Right ventricle myocardium superior (tissue), 1 donor: ENCODE measurements around the gene TMCO2. TPM values are rescaled to one million over a fixed set of nuclear protein-coding genes. Genes with fewer than 3 reads are reported as not detected.

Source experiments
- ATAC-seq: fragments of 200-7000 bp; cut with Tn5 transposase; one replicate; pipeline ENCODE4 v1.9.1; 2020; ENCODE audit warnings: mild to moderate bottlenecking; ENCODE audit not compliant: poor library complexity
- DNase-seq: peaks from one replicate; pipeline ENCODE4 v3.0.0-alpha.2; 2020
- intact Hi-C: fragments of 100-400 bp; cut with DNase I; formaldehyde crosslinking; loops from one replicate; pipeline ENCODE4 v1.11.2; 2022
- total RNA-seq: library from RNA; stranded (reverse); fragmentation: NEBNext Ultra II Directional; extraction: Animal tissue kit (Norgen Biotek cat#: 25700); gene quantifications from one replicate; pipeline ENCODE4 v1.2.1, GENCODE V29; 2021
- donor health status: DM: no; HTN: yes; CAD: no; lungs with severe emphysema.

Gene TMCO2
- total RNA-seq, 1 donor from 2014 or later = not detected

GRCh38 chr1:40256401-40257084, 8.8 kb downstream of the TMCO2 start:
- no peak for DNase-seq
- ATAC-seq = no peak
- intact Hi-C loops = no loop called here

- intact Hi-C loops = no loop called here
- DNase-seq (no peak), ATAC-seq (peak; percentile 27)
Observed at GRCh38 chr1:40257313-40257687, 9.6 kb downstream of the TMCO2 start.

- intact Hi-C loops = no loop called here
- ATAC-seq (peak; percentile 98), DNase-seq (peak; percentile 96)
Observed at GRCh38 chr1:40257688-40258444, 10.1 kb downstream of the TMCO2 start, which contains the start of gene ZMPSTE24. ZMPSTE24 (plus strand) TSS chr1:40258236; CDS start chr1:40258272, 36 bp downstream.

DNA sequence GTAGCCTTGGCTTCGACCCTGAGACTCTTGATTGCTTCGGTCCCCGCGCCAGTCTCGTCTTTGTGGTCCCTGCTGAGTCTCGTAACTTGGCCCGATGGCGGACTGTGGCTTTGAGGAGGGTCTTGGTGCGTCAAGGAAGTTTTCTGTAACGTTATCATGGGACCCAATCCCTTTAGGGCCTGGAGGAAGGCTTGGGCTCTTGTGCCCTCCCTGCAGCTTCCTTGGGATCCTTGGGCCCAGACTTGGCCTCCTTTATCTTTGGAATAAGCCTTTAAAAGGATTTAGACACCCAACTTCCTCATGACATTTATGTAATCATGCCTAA, 10.7 kb downstream of the TMCO2 start:
- ATAC-seq (no peak), DNase-seq (no peak)
- intact Hi-C loops = no loop called here

GRCh38 chr1:40264354-40264781, 16.6 kb downstream of the TMCO2 start:
- no peak for ATAC-seq
- no peak for DNase-seq
- intact Hi-C loops = no loop called here

- DNase-seq (no peak), ATAC-seq (no peak)
- intact Hi-C loops = no loop called here
Observed at GRCh38 chr1:40265298-40265697, 17.6 kb downstream of the TMCO2 start.

DNA sequence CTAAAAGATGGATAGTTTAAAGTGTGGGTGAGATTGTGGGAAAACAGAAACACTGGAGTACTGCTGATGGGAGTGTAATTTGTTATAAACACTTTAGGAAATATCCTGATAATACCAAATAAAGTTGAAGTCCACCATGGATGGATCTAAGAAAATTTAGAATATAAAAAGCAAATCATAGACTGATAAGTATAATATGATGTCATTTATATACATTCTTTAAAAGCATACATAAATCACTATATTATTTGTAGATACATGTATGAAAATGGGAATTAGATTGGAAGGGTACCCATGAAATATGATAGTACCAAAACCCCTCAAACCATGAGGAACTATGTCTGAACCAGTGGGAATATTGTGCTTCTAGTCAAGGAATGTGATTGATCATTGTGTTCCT, 18.2 kb downstream of the TMCO2 start:
- no peak for DNase-seq
- ATAC-seq = no peak
- intact Hi-C loops = no loop called here

DNA sequence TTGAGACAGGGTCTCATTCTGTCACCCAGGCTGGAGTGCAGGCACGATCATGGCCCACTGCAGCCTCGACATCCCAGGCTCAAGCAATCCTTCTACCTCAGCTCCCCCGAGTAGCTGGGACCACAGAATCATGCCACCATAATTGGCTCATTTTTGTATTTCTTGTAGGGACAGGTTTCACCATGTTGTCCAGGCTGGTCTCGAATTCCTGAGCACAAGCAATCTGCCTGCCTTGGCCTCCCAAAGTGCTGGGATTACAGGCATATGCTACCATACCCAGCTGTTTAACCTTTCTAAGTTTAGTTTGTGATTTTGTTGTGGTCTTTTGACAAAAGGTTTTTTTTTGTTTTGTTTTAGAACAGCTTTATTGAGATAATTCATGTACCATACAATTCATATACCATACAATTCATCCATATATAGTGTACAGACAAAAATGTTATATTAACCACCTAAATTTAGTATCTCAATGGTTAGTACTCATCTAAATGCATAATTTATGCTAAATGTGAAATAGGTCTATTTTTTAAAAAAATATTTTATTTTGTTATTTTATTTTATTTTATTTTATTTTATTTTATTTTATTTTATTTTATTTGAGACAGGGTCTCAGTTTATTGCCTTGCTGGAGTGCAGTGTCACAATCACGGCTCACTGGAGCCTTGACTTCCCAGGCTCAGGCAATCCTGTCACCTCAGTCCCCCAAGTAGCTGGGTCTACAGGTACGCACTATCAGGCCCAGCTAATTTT, 19.2 kb downstream of the TMCO2 start:
- intact Hi-C loops = no loop called here
- no peak for ATAC-seq
- no peak for DNase-seq

DNA sequence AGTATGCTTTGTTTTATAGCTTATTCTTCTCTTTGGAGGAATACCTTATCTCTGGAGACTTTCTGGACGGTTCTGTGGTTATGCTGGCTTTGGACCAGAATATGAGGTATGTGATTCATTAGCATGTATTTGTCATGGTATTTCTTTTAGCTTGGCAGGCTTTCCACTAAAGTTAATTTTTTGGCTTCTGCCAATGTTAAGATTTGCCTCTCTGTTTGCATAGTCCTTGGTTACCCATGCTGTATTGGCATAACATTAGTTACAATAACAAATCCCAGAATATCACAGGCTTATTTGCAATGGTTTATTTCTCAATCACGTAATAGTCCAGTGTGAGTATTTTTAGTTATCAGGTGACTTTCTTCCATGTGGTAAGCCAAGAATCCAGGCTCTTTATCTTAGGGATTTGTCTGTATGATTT, 20.0 kb downstream of the TMCO2 start:
- DNase-seq = no peak

DNA sequence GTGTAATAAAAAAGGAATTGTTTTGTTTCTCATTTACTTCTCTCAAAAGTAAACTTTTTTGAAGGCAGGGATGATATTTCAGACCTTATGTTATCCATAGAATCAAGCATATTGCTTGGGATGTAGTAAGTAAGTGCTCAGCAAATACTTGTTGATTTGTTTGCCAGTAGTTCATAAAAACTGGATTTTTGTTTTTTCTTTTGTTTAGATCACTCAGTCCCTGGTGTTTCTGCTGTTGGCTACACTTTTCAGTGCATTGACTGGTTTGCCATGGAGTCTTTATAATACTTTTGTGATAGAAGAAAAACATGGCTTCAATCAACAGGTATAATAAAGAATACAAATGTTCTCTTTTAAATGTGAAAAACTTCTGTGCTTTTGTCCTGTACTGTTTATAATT, 20.5 kb downstream of the TMCO2 start:
- DNase-seq (no peak), ATAC-seq (no peak)
- intact Hi-C loops = no loop called here

More for the DNA sequence above, 20.0 kb downstream of the TMCO2 start:
- intact Hi-C loops = no loop called here
- ATAC-seq = peak; percentile 92

DNA sequence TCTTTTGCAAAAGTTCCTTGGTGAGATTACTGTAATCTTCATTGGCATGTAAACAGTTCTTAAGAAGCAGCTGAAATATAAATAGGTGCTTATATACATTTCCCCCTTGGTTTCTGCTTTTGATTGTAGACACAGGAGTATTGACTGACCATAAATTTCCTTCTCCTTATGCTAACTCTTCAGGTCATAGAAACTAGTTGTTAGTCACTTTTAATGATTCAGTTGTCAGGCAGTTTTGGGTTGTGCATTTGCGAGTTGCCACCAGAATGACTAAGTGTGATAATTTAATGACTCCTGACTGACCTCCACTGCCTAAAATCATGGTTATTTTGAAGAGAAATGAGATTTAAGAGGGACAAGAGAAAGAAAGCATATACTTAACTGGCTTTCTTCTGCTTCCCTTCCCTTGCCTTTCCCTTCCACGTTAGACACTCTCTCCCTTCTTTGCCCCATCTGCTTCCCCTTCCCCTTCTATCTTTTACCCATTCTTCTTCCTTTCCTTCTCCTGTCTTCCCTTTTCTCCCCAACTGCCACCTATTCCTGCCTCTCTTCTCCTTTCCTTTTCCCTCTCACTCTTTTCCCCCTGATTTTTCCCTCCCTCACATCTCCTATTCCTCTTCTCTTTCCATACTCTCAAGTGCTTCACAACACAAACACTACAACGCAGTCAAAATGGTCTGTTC, 22.6 kb downstream of the TMCO2 start:
- DNase-seq (no peak), ATAC-seq (no peak)
- intact Hi-C loops = no loop called here

DNA sequence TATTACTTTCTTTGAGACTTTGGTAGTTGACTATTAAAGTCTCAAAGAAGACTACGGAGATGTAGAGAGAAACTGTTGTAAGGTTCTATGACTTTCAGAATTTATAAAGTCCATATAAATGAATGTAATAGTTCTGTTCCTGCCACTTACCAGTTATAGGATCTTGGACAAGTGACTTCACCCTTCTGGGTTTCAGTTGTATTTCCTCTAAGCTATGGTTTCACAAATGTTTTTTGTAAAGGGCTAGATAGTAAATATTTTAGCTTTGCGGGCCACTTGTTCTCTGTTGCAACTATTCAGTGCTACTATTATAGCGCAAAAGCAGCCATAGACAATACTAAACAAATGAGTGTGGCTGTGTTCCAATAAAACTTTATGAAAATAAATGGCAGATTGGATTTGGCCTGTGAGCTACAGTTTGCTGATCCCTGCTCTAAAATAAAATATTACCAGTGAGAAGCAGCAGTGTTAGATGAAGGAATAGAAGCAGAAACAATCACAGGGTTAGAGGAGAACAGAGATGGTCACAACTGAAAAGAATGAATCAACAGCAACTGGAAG, 25.0 kb downstream of the TMCO2 start:
- intact Hi-C loops = no loop called here
- no peak for ATAC-seq
- no peak for DNase-seq

DNA sequence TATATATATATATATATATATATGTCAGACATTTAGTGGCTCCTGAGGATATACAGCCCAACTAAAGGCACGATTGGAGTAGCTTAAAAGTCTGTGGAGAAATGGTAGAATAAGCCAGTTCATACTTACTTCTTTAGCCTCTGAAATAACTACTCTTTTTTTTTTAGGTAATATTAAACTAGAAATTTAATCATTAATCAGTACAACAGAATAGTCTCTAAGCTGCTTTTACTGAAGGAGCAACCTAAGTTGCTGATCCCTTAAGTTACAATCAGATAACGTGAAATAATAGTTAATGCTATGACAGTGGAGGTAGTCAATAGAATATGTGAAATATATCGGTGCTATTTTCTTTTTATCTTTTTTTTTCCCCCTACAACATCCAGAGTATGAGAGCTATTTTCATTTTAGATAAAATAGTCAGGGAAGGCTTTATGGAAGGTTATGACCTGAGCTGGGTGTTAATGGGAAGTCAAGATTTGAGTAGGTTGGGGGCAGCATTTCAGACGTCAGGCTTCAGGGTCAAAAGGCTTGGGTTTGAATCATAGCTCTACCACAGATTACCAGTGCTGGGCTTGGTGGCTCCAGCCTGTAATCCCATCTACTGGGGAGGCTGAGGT, 25.9 kb downstream of the TMCO2 start:
- DNase-seq = no peak

DNA sequence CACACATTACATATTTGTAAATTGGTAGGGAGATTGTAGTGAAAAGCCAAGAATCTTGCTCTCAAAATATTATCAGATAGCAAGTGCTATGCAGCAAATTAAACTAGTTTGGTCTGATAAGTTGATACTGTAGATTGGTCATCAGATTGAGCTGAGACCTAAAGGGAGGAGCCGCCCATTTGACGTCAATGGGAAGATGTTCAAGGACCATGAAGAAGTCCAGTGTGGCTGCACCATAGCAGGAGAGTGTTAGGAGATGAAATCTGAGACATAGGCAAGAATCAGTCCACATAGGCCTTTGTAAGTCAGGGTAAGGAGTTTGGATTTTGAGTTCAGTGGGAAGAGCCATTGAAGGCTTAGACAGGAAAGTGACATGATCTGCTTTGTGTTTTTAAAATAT, 26.6 kb downstream of the TMCO2 start:
- DNase-seq (no peak), ATAC-seq (no peak)
- intact Hi-C loops = no loop called here

More for the DNA sequence above, 25.9 kb downstream of the TMCO2 start:
- no peak for ATAC-seq
- intact Hi-C loops = no loop called here

DNA sequence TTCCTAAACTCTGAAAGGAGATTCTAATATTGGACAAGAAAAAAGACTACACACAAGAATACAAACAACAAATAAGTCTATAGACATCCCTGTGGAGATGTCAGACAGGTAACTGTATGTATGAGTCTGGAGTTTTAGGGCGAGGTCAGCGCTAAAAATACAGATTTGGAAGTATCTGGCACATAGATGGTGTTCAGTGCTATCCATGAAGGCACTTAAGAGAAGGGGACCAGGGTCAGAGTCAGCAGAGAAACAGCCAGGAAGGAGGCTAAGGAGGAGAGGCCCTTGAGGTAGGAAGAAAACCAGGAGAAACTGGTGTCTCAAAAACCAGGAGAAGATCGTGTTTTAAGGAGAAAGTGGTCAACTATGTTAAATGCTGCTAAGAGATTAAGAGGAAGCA, 28.4 kb downstream of the TMCO2 start:
- DNase-seq (no peak), ATAC-seq (peak; percentile 46)
- intact Hi-C loops = no loop called here

DNA sequence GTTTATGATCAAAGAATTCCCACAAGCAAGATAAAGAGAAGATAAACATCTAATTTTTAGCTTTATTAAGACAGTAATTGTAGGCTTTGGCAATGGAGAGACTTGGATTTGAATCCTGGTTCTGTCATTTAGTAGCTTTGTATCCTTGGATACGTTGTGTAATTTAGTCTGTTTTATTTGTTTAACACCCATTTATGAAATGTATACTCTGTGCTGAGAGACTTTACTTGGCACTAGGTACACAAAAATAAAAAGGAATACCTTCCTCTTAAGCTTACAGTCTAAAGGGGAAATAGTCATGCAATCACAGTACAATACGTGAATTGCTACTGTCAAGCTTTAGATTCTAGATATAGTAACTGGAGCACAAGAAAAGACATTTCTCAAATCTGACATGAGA, 34.1 kb downstream of the TMCO2 start:
- DNase-seq (no peak), ATAC-seq (no peak)
- intact Hi-C loops = no loop called here

DNA sequence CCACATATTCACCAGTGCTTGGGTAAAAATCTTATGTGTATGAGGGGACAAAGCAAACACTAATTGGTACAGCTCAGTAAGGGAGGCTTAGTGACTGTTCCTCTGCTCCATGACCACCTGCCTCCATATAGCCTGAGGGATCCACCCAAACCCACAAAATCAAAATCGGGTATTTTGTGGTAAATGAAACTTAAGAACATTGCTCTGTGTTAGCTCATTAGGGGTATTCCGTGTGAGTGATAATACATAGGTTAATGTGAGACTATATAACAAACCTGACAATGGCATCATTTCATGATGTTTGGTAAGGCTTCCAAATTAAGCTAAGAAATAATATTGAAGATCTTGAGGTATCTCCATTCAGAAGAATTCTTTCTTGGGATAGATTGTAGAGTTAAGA, 43.6 kb downstream of the TMCO2 start:
- intact Hi-C loops = no loop called here
- no peak for ATAC-seq
- DNase-seq = no peak
